HFF-Myc (cell line): ENCODE results near the gene CD248.

ENCODE experiments used
- DNase-seq: peaks from one replicate; pipeline ENCODE4 v3.0.0-alpha.2; 2011; ENCODE audit warnings: low read depth; ENCODE audit errors: extremely low read depth
- H3K4me3 ChIP-seq: replicated peaks from 2 replicates; pipeline ENCODE4 v1.5.1; 2011; ENCODE audit warnings: low read depth, mild to moderate bottlenecking, control low read depth, low read length
- CTCF ChIP-seq: IDR thresholded peaks from 2 replicates; pipeline ENCODE4 v1.5.1; 2012; ENCODE audit warnings: mild to moderate bottlenecking, low read depth, low read length, control low read depth; ENCODE audit errors: missing control alignments

CD248 gene

DNA sequence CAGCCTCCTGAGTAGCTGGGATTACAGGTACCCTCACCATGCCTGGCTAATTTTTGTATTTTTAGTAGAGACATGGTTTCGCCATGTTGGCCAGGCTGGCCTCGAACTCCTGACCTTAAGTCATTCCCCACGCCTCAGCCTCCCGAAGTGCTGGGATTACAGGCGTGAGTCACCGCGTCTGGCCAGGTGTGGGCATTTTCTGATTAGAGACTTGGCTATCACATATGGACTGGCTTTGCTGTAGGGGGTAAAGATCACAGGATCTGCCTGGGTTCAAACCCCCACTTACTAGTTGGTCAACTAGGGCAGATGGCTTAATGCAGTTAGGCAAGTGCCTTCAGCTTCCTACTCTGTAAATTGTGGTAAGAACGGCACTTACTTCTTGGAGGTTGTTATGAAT is 6.5 kb downstream of the CD248 start:
- no peak for TF ChIP-seq CTCF
- no peak for DNase-seq
- no peak overlapping the region for H3K4me3 ChIP-seq

GRCh38 chr11:66309475-66309874 is 7.4 kb downstream of the CD248 start:
- DNase-seq, result no peak
- TF ChIP-seq CTCF, result no peak

GRCh38 chr11:66302656-66303055 is 14.2 kb downstream of the CD248 start:
- DNase-seq, result no peak
- no peak for TF ChIP-seq CTCF

More at GRCh38 chr11:66309475-66309874, 7.4 kb downstream of the CD248 start:
- no peak overlapping the region for H3K4me3 ChIP-seq

DNA sequence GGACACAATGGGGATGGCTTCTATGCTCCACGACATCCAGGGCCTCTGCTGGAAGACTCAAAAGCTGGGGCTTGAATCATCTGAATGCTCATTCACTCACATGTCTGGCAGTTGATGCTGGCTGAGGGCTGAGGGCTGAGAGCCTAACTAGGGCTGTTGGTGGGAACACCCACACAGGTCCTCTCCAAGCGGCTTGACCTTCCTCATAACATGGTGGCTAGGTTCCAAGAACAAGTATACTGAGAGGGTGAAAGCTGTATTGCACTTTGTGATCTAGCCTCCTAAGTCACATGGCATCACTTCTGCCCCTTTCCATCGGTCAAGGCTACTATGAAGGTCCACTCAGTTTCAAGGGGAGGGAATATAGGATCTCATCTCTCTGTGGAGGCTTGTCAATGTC is 17.7 kb downstream of the CD248 start:
- no peak for DNase-seq
- no peak for TF ChIP-seq CTCF
- H3K4me3 ChIP-seq, result no peak overlapping the region

More at GRCh38 chr11:66302656-66303055, 14.2 kb downstream of the CD248 start:
- no peak overlapping the region for H3K4me3 ChIP-seq

- no peak for DNase-seq
- no peak for TF ChIP-seq CTCF
- no peak overlapping the region for H3K4me3 ChIP-seq
Observed at GRCh38 chr11:66297610-66298009, 19.2 kb downstream of the CD248 start.

GRCh38 chr11:66294626-66295620 is 21.9 kb downstream of the CD248 start:
- TF ChIP-seq CTCF, result no peak
- no peak overlapping the region for H3K4me3 ChIP-seq
- DNase-seq, result no peak
